ENCODE results near the gene CAPZB.

The CAPZB gene

GRCh38 chr1:19462781-19463503 is 22.4 kb downstream of the CAPZB start:
- no peaks in the 10 kb centered on the region for H3K27me3 ChIP-seq (ENCODE audit: low read length)
- peaks cover 90% of the 10 kb centered on the region for H3K79me2 ChIP-seq (ENCODE audit: insufficient read depth, low read length)
- H3K36me3 ChIP-seq (ENCODE audit: low read length) = no peaks in the 10 kb centered on the region
- H3K27ac ChIP-seq (ENCODE audit: low read depth, low read length) = no peak overlapping the region
- no peaks in the 10 kb centered on the region for H3F3A ChIP-seq (ENCODE audit: insufficient read depth)
- no peak overlapping the region for H2AFZ ChIP-seq (ENCODE audit: low read depth, low read length, severe bottlenecking)
- no peaks in the 10 kb centered on the region for H3K9me3 ChIP-seq (ENCODE audit: insufficient read depth, low read length)
- TF ChIP-seq CTCF (IDR thresholded peaks at IDR 0.05; ENCODE audit: insufficient read depth, low read length, poor library complexity, severe bottlenecking) (no peak), EZH2phosphoT487 (conservative IDR thresholded peaks at IDR 0.05; ENCODE audit: low read length) (no peak)
- H3K4me3 ChIP-seq (ENCODE audit: insufficient read depth, low read length, poor library complexity, severe bottlenecking) = no peak overlapping the region
- H3K9ac ChIP-seq (ENCODE audit: low read length) = no peak overlapping the region
- peaks cover 33% of the 10 kb centered on the region for H4K20me1 ChIP-seq (ENCODE audit: low read depth, low read length)
- H3K4me2 ChIP-seq (ENCODE audit: low read depth, low read length, poor library complexity, severe bottlenecking) = no peak overlapping the region
- H3K9me2 ChIP-seq (replicated peaks; ENCODE audit: insufficient read depth, low read length) = no peaks in the 10 kb centered on the region

GRCh38 chr1:19461220-19461554 is 24.2 kb downstream of the CAPZB start:
- no peaks in the 10 kb centered on the region for H3K9me2 ChIP-seq (replicated peaks; ENCODE audit: insufficient read depth, low read length)
- peaks cover 42% of the 10 kb centered on the region for H4K20me1 ChIP-seq (ENCODE audit: low read depth, low read length)
- TF ChIP-seq EZH2phosphoT487 (conservative IDR thresholded peaks at IDR 0.05; ENCODE audit: low read length) (no peak), CTCF (IDR thresholded peaks at IDR 0.05; ENCODE audit: insufficient read depth, low read length, poor library complexity, severe bottlenecking) (no peak)
- H3K4me3 ChIP-seq (ENCODE audit: insufficient read depth, low read length, poor library complexity, severe bottlenecking) = no peak overlapping the region
- no peaks in the 10 kb centered on the region for H3K36me3 ChIP-seq (ENCODE audit: low read length)
- H3K27me3 ChIP-seq (ENCODE audit: low read length) = no peaks in the 10 kb centered on the region
- no peaks in the 10 kb centered on the region for H3F3A ChIP-seq (ENCODE audit: insufficient read depth)
- peaks cover 90% of the 10 kb centered on the region for H3K79me2 ChIP-seq (ENCODE audit: insufficient read depth, low read length)
- no peak overlapping the region for H2AFZ ChIP-seq (ENCODE audit: low read depth, low read length, severe bottlenecking)
- H3K9ac ChIP-seq (ENCODE audit: low read length) = no peak overlapping the region
- no peak overlapping the region for H3K4me2 ChIP-seq (ENCODE audit: low read depth, low read length, poor library complexity, severe bottlenecking)
- H3K9me3 ChIP-seq (ENCODE audit: insufficient read depth, low read length) = no peaks in the 10 kb centered on the region
- H3K27ac ChIP-seq (ENCODE audit: low read depth, low read length) = no peak overlapping the region

GRCh38 chr1:19460535-19461219 is 24.7 kb downstream of the CAPZB start:
- Histone ChIP-seq H3K9me2 (replicated peaks; ENCODE audit: insufficient read depth, low read length) (no peaks in the 10 kb centered on the region), H2AFZ (ENCODE audit: low read depth, low read length, severe bottlenecking) (no peak overlapping the region), H3K9me3 (ENCODE audit: insufficient read depth, low read length) (no peaks in the 10 kb centered on the region), H3K36me3 (ENCODE audit: low read length) (no peaks in the 10 kb centered on the region), H3K27me3 (ENCODE audit: low read length) (no peaks in the 10 kb centered on the region), H3K79me2 (ENCODE audit: insufficient read depth, low read length) (peaks cover 90% of the 10 kb centered on the region), H3K4me3 (ENCODE audit: insufficient read depth, low read length, poor library complexity, severe bottlenecking) (no peak overlapping the region), H3K4me2 (ENCODE audit: low read depth, low read length, poor library complexity, severe bottlenecking) (no peak overlapping the region), H3K27ac (ENCODE audit: low read depth, low read length) (no peak overlapping the region), H3F3A (ENCODE audit: insufficient read depth) (no peaks in the 10 kb centered on the region), H4K20me1 (ENCODE audit: low read depth, low read length) (peaks cover 41% of the 10 kb centered on the region), H3K9ac (ENCODE audit: low read length) (no peak overlapping the region)
- TF ChIP-seq CTCF (IDR thresholded peaks at IDR 0.05; ENCODE audit: insufficient read depth, low read length, poor library complexity, severe bottlenecking) (no peak), EZH2phosphoT487 (conservative IDR thresholded peaks at IDR 0.05; ENCODE audit: low read length) (no peak)
